Measurements from ENCODE around the gene KAZN. TPM values are rescaled to one million over a fixed set of nuclear protein-coding genes. Genes with fewer than 3 reads are reported as not detected.
A peak's percentile ranks its signal among the peaks of the same experiment; 100 is the strongest.

KAZN gene
- total RNA-seq, 1 donor from 2014 or later = 9.4 TPM

GRCh38 chr1:14761291-14762153 is 163.0 kb downstream of the KAZN start:
- H3K79me2 ChIP-seq (ENCODE audit: insufficient read depth, low read length) = no peaks in the 10 kb centered on the region
- no peak overlapping the region for H3K4me3 ChIP-seq (ENCODE audit: insufficient read depth, low read depth, low read length)
- Mint-ChIP-seq H3K27ac (ENCODE audit: unreplicated experiment) (no peak overlapping the region), H3K27me3 (ENCODE audit: low read depth, unreplicated experiment) (peaks cover 43% of the 10 kb centered on the region), H3K4me1 (ENCODE audit: low read depth, unreplicated experiment) (peaks cover 2% of the 10 kb centered on the region), H3K4me3 (ENCODE audit: unreplicated experiment) (no peak overlapping the region), H3K36me3 (ENCODE audit: low read depth, unreplicated experiment) (no peaks in the 10 kb centered on the region), H3K9me3 (ENCODE audit: unreplicated experiment) (peaks cover 3% of the 10 kb centered on the region)
- H3K27me3 ChIP-seq (ENCODE audit: insufficient read depth, low read length) = peaks cover 8% of the 10 kb centered on the region
- no peaks in the 10 kb centered on the region for H3K36me3 ChIP-seq (ENCODE audit: insufficient read depth, low read length)
- no peaks in the 10 kb centered on the region for H4K20me1 ChIP-seq (ENCODE audit: insufficient read depth, low read length)
- H3K9ac ChIP-seq (ENCODE audit: low read length) = no peak overlapping the region
- no peak overlapping the region for H3K4me2 ChIP-seq (ENCODE audit: low read length)
- H3K27ac ChIP-seq (ENCODE audit: low read depth, low read length) = no peak overlapping the region
- no peaks in the 10 kb centered on the region for H3K4me1 ChIP-seq (ENCODE audit: insufficient read depth, low read length)
- DNase-seq (ENCODE audit: low read depth) = no peak
- TF ChIP-seq, protein P1, sequence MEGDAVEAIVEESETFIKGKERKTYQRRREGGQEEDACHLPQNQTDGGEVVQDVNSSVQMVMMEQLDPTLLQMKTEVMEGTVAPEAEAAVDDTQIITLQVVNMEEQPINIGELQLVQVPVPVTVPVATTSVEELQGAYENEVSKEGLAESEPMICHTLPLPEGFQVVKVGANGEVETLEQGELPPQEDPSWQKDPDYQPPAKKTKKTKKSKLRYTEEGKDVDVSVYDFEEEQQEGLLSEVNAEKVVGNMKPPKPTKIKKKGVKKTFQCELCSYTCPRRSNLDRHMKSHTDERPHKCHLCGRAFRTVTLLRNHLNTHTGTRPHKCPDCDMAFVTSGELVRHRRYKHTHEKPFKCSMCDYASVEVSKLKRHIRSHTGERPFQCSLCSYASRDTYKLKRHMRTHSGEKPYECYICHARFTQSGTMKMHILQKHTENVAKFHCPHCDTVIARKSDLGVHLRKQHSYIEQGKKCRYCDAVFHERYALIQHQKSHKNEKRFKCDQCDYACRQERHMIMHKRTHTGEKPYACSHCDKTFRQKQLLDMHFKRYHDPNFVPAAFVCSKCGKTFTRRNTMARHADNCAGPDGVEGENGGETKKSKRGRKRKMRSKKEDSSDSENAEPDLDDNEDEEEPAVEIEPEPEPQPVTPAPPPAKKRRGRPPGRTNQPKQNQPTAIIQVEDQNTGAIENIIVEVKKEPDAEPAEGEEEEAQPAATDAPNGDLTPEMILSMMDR (IDR thresholded peaks at IDR 0.05; ENCODE audit: insufficient read depth, low read depth, low read length) = no peak
- TF ChIP-seq EZH2 (IDR thresholded peaks at IDR 0.05; ENCODE audit: insufficient read depth, low read length) = no peak
- no peak for FAIRE-seq
- no peaks in the 10 kb centered on the region for H3K9me3 ChIP-seq (ENCODE audit: insufficient read depth, low read depth, low read length)
- H2AFZ ChIP-seq (ENCODE audit: low read depth, low read length) = no peak overlapping the region

DNA sequence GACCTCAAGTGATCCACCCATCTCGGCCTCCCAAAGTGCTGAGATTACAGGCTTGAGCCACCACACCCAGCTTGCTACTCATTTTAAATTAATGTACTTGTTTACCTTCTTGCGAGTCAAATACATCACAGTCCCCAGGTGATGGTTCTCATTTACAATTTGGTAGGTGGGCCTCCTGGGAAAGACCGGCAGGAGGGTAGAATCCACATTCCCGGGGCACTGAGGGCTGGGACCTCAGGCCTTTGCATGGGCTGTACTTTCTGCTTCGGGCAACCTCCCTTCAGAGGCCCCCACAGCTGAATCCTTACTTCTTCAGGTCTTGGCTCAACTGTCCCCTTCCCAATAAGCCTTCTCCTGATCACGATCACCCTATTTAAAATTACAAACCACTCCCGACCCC is 165.5 kb downstream of the KAZN start:
- no peaks in the 10 kb centered on the region for H3K36me3 ChIP-seq (ENCODE audit: insufficient read depth, low read length)
- H3K9ac ChIP-seq (ENCODE audit: low read length) = no peak overlapping the region
- H3K4me3 ChIP-seq (ENCODE audit: insufficient read depth, low read depth, low read length) = no peak overlapping the region
- no peak overlapping the region for H3K4me2 ChIP-seq (ENCODE audit: low read length)
- H3K27me3 ChIP-seq (ENCODE audit: insufficient read depth, low read length) = peaks cover 5% of the 10 kb centered on the region
- Mint-ChIP-seq H3K4me3 (ENCODE audit: unreplicated experiment) (no peak overlapping the region), H3K27ac (ENCODE audit: unreplicated experiment) (no peak overlapping the region), H3K36me3 (ENCODE audit: low read depth, unreplicated experiment) (no peaks in the 10 kb centered on the region), H3K4me1 (ENCODE audit: low read depth, unreplicated experiment) (no peaks in the 10 kb centered on the region), H3K9me3 (ENCODE audit: unreplicated experiment) (peaks cover 3% of the 10 kb centered on the region), H3K27me3 (ENCODE audit: low read depth, unreplicated experiment) (peaks cover 44% of the 10 kb centered on the region)
- no peak for TF ChIP-seq EZH2 (IDR thresholded peaks at IDR 0.05; ENCODE audit: insufficient read depth, low read length)
- TF ChIP-seq, protein P1 (IDR thresholded peaks at IDR 0.05; ENCODE audit: insufficient read depth, low read depth, low read length) = no peak
- DNase-seq (ENCODE audit: low read depth) (no peak), FAIRE-seq (no peak)
- H4K20me1 ChIP-seq (ENCODE audit: insufficient read depth, low read length) = no peaks in the 10 kb centered on the region
- no peaks in the 10 kb centered on the region for H3K4me1 ChIP-seq (ENCODE audit: insufficient read depth, low read length)
- H3K9me3 ChIP-seq (ENCODE audit: insufficient read depth, low read depth, low read length) = no peaks in the 10 kb centered on the region
- no peaks in the 10 kb centered on the region for H3K79me2 ChIP-seq (ENCODE audit: insufficient read depth, low read length)
- no peak overlapping the region for H3K27ac ChIP-seq (ENCODE audit: low read depth, low read length)
- H2AFZ ChIP-seq (ENCODE audit: low read depth, low read length) = no peak overlapping the region

DNA sequence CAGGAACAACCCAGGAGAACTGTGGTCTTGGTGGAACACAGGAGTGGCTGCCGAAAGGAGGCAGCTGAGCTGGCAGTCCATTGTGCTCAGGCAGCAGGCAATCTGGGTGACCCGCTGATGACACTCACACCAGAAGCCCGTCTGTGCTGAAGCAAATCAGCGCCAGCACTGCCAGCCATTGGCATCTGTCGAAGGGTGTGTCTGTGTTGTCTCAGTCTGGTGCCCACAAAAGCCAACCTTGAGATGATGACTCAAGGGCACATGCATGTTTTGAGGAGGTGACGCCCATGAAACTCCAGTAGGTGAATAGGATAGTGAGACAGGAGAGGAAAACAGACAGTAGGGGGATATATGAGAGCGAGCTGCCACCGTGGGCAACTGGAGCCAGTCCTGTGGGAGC is 167.3 kb downstream of the KAZN start:
- Mint-ChIP-seq H3K9me3 (ENCODE audit: unreplicated experiment) (peaks cover 5% of the 10 kb centered on the region), H3K27ac (ENCODE audit: unreplicated experiment) (peak overlapping the region; percentile 35), H3K27me3 (ENCODE audit: low read depth, unreplicated experiment) (peaks cover 39% of the 10 kb centered on the region), H3K4me1 (ENCODE audit: low read depth, unreplicated experiment) (no peaks in the 10 kb centered on the region), H3K36me3 (ENCODE audit: low read depth, unreplicated experiment) (no peaks in the 10 kb centered on the region), H3K4me3 (ENCODE audit: unreplicated experiment) (no peak overlapping the region)
- H3K27ac ChIP-seq (ENCODE audit: low read depth, low read length) = no peak overlapping the region
- H3K4me1 ChIP-seq (ENCODE audit: insufficient read depth, low read length) = no peaks in the 10 kb centered on the region
- H4K20me1 ChIP-seq (ENCODE audit: insufficient read depth, low read length) = no peaks in the 10 kb centered on the region
- no peak for TF ChIP-seq EZH2 (IDR thresholded peaks at IDR 0.05; ENCODE audit: insufficient read depth, low read length)
- TF ChIP-seq, protein P1 (IDR thresholded peaks at IDR 0.05; ENCODE audit: insufficient read depth, low read depth, low read length) = no peak
- peaks cover 2% of the 10 kb centered on the region for H3K27me3 ChIP-seq (ENCODE audit: insufficient read depth, low read length)
- no peaks in the 10 kb centered on the region for H3K36me3 ChIP-seq (ENCODE audit: insufficient read depth, low read length)
- no peak for DNase-seq (ENCODE audit: low read depth)
- no peak overlapping the region for H3K4me2 ChIP-seq (ENCODE audit: low read length)
- no peaks in the 10 kb centered on the region for H3K79me2 ChIP-seq (ENCODE audit: insufficient read depth, low read length)
- H3K9me3 ChIP-seq (ENCODE audit: insufficient read depth, low read depth, low read length) = no peaks in the 10 kb centered on the region
- FAIRE-seq = no peak
- no peak overlapping the region for H2AFZ ChIP-seq (ENCODE audit: low read depth, low read length)
- H3K4me3 ChIP-seq (ENCODE audit: insufficient read depth, low read depth, low read length) = no peak overlapping the region
- no peak overlapping the region for H3K9ac ChIP-seq (ENCODE audit: low read length)
